H9 (cell line): ENCODE data around the gene NUDT16L1. TPM values are rescaled to one million over a fixed set of nuclear protein-coding genes. Genes with fewer than 3 reads are reported as not detected.

Source experiments
- DNase-seq: peaks from one replicate; pipeline ENCODE4 v3.0.0-alpha.2; 2017
- H2AFZ ChIP-seq: one replicate; pipeline ENCODE4 v1.6.1; 2013; ENCODE audit warnings: mild to moderate bottlenecking, low read length, control low read depth, moderate library complexity
- H2AK5ac ChIP-seq: 2 replicates; pipeline ENCODE4 v1.6.1; 2013; ENCODE audit warnings: low read length, control low read depth, mixed read lengths; ENCODE audit not compliant: insufficient read length
- H2BK120ac ChIP-seq: one replicate; pipeline ENCODE4 v1.6.1; 2013; ENCODE audit warnings: low read depth, mild to moderate bottlenecking, low read length, control low read depth, inconsistent platforms; ENCODE audit not compliant: poor library complexity, severe bottlenecking
- H2BK12ac ChIP-seq: 2 replicates; pipeline ENCODE4 v1.6.1; 2013; ENCODE audit warnings: low read length, control low read depth, mixed read lengths, low read depth; ENCODE audit not compliant: insufficient read length
- H2BK15ac ChIP-seq: 2 replicates; pipeline ENCODE4 v1.6.1; 2013; ENCODE audit warnings: low read depth, low read length, control low read depth
- H2BK20ac ChIP-seq: one replicate; pipeline ENCODE4 v1.6.1; 2013; ENCODE audit warnings: low read depth, mild to moderate bottlenecking, low read length, control low read depth, inconsistent platforms; ENCODE audit not compliant: poor library complexity, severe bottlenecking
- H2BK5ac ChIP-seq: 2 replicates; pipeline ENCODE4 v1.6.1; 2013; ENCODE audit warnings: low read length, control low read depth, mixed read lengths; ENCODE audit not compliant: insufficient read length
- H3K14ac ChIP-seq: 2 replicates; pipeline ENCODE4 v1.6.1; 2013; ENCODE audit warnings: low read length, control low read depth; ENCODE audit not compliant: insufficient read depth
- H3K18ac ChIP-seq: 2 replicates; pipeline ENCODE4 v1.6.1; 2013; ENCODE audit warnings: low read depth, mild to moderate bottlenecking, mixed read lengths, low read length, control low read depth; ENCODE audit not compliant: insufficient read length
- H3K23ac ChIP-seq: 2 replicates; pipeline ENCODE4 v1.6.1; 2013; ENCODE audit warnings: low read length, control low read depth, mixed read lengths, low read depth; ENCODE audit not compliant: insufficient read length
- H3K23me2 ChIP-seq: 2 replicates; pipeline ENCODE4 v1.6.1; 2013; ENCODE audit warnings: low read depth, mild to moderate bottlenecking, mixed read lengths, low read length, control low read depth; ENCODE audit not compliant: insufficient read length, poor library complexity, severe bottlenecking
- H3K27ac ChIP-seq: 2 replicates; pipeline ENCODE4 v1.5.1; 2013; ENCODE audit warnings: low read length, control low read depth, mixed read lengths, low read depth; ENCODE audit not compliant: insufficient read length
- H3K27me3 ChIP-seq: 2 replicates; pipeline ENCODE4 v1.6.1; 2013; ENCODE audit warnings: low read length, control low read depth, inconsistent platforms; ENCODE audit not compliant: insufficient read depth
- H3K4ac ChIP-seq: 2 replicates; pipeline ENCODE4 v1.6.1; 2013; ENCODE audit warnings: low read depth, mild to moderate bottlenecking, control low read depth, inconsistent platforms, low read length, moderate library complexity
- H3K4me1 ChIP-seq: 2 replicates; pipeline ENCODE4 v1.6.1; 2013; ENCODE audit warnings: low read length, control low read depth, inconsistent platforms; ENCODE audit not compliant: insufficient read depth
- H3K4me2 ChIP-seq: 2 replicates; pipeline ENCODE4 v1.6.1; 2013; ENCODE audit warnings: low read length, control low read depth, mixed read lengths; ENCODE audit not compliant: insufficient read length, insufficient read depth
- H3K56ac ChIP-seq: 2 replicates; pipeline ENCODE4 v1.6.1; 2013; ENCODE audit warnings: low read depth, mild to moderate bottlenecking, mixed read lengths, low read length, control low read depth; ENCODE audit not compliant: insufficient read length
- H3K79me1 ChIP-seq: 2 replicates; pipeline ENCODE4 v1.6.1; 2013; ENCODE audit warnings: low read depth, mild to moderate bottlenecking, moderate library complexity, low read length, control low read depth, inconsistent platforms; ENCODE audit not compliant: insufficient read depth, poor library complexity, severe bottlenecking
- H3K79me2 ChIP-seq: 2 replicates; pipeline ENCODE4 v1.6.1; 2013; ENCODE audit warnings: low read length, control low read depth, inconsistent platforms; ENCODE audit not compliant: insufficient read depth
- H3K9ac ChIP-seq: 2 replicates; pipeline ENCODE4 v1.6.1; 2013; ENCODE audit warnings: low read length, control low read depth, mixed read lengths; ENCODE audit not compliant: insufficient read length; ENCODE audit errors: extremely low read depth
- H3K9me3 ChIP-seq: one replicate; pipeline ENCODE4 v1.6.1; 2013; ENCODE audit warnings: low read depth, low read length, inconsistent platforms; ENCODE audit not compliant: control insufficient read depth
- H3T11ph ChIP-seq: one replicate; pipeline ENCODE4 v1.6.1; 2013; ENCODE audit warnings: mild to moderate bottlenecking, low read length, control low read depth, inconsistent platforms
- H4K20me1 ChIP-seq: one replicate; pipeline ENCODE4 v1.6.1; 2013; ENCODE audit not compliant: control insufficient read depth, insufficient read length, insufficient read depth
- H4K5ac ChIP-seq: 2 replicates; pipeline ENCODE4 v1.6.1; 2013; ENCODE audit warnings: low read depth, mild to moderate bottlenecking, mixed read lengths, low read length, control low read depth; ENCODE audit not compliant: insufficient read length
- H4K8ac ChIP-seq: replicated peaks from 2 replicates; pipeline ENCODE4 v1.6.1; 2013; ENCODE audit warnings: low read length, control low read depth, mixed read lengths, low read depth; ENCODE audit not compliant: insufficient read length
- H4K91ac ChIP-seq: 2 replicates; pipeline ENCODE4 v1.6.1; 2013; ENCODE audit warnings: low read depth, mild to moderate bottlenecking, moderate library complexity, mixed read lengths, low read length, control low read depth; ENCODE audit not compliant: insufficient read length
- H3K27ac Mint-ChIP-seq, 3 experiments: 2 replicates in 2 of 3; 3 replicates in 1 of 3; pipeline ENCODE4 v1.8.0; 2020 to 2021; ENCODE audit warnings: mixed read lengths in 3 of 3, mild to moderate bottlenecking in 1 of 3, moderate library complexity in 1 of 3
- H3K27me3 Mint-ChIP-seq: 2 replicates; pipeline ENCODE4 v1.8.0; 2021; ENCODE audit warnings: low read depth, mild to moderate bottlenecking, moderate library complexity, mixed read lengths
- H3K36me3 Mint-ChIP-seq, 3 experiments: 2 replicates in 2 of 3; 3 replicates in 1 of 3; pipeline ENCODE4 v1.8.0; 2020 to 2021; ENCODE audit warnings: low read depth in 3 of 3, mixed read lengths in 3 of 3; ENCODE audit not compliant: insufficient read depth in 1 of 3
- H3K4me1 Mint-ChIP-seq, 2 experiments: 2 replicates each; pipeline ENCODE4 v1.8.0; 2020; ENCODE audit warnings: mixed read lengths in 2 of 2
- H3K4me3 Mint-ChIP-seq, 2 experiments: 2 replicates in 1 of 2; 3 replicates in 1 of 2; pipeline ENCODE4 v1.8.0; 2020 to 2021; ENCODE audit warnings: mild to moderate bottlenecking in 2 of 2, mixed read lengths in 2 of 2, moderate library complexity in 1 of 2
- H3K9me3 Mint-ChIP-seq, 2 experiments: 2 replicates in 1 of 2; 3 replicates in 1 of 2; pipeline ENCODE4 v1.8.0; 2020; ENCODE audit warnings: mild to moderate bottlenecking in 2 of 2, mixed read lengths in 2 of 2, moderate library complexity in 1 of 2
- WGBS: extraction: QIAGEN DNeasy Blood & Tissue Kit; methylation state at CpG from one replicate; pipeline ENCODE4 v1.1.7; 2013; ENCODE audit warnings: missing lambda C conversion rate, low lambda C conversion rate, mixed read lengths; ENCODE audit not compliant: insufficient read length; ENCODE audit errors: extremely low coverage; 5-methylcytosine and 5-hydroxymethylcytosine counted together
- total RNA-seq: library from RNA; stranded (reverse); gene quantifications from 2 replicates; pipeline ENCODE4 v1.2.1, GENCODE V29; 2021
- TF ChIP-seq, protein P1 (sequence below): fragments of 200-600 bp; sonication (generic); conservative IDR thresholded peaks from 3 replicates; pipeline ENCODE4 v1.8.0; 2021; ENCODE audit warnings: antibody characterized with exemption, mild to moderate bottlenecking

Gene NUDT16L1
- total RNA-seq, 1 experiment from 2014 or later, result 49.4 TPM

DNA sequence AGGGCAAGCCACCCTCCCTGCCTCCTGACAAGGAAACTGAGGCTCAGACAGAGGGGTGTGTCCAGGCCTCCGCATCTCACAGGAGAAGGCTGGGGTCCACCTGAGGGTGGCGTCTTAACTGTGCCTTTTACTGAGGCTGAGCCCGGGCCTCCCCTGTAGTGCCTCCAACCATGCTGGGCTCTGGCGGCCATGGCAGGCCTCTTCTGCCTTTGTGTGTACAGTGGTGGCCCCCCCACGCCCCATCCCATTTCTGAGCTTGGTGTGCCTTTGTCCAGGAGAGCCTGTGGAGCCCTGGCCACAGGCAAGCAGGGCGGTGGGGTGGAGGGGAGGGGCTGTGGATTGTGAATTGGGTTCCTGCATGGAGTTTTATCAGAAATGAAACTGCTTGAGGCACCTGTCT is 37.6 kb upstream of the NUDT16L1 start:
- Histone ChIP-seq H3K27me3 (no peaks in the 10 kb centered on the region), H3K4me2 (no peak overlapping the region), H4K8ac (no peak overlapping the region), H2BK12ac (no peak overlapping the region), H2BK15ac (no peak overlapping the region), H3K23ac (no peak overlapping the region), H3T11ph (no peak overlapping the region), H3K4me1 (no peaks in the 10 kb centered on the region), H2AFZ (no peak overlapping the region), H2BK5ac (no peak overlapping the region), H4K91ac (no peak overlapping the region), H3K27ac (no peak overlapping the region), H3K56ac (no peak overlapping the region), H3K18ac (no peak overlapping the region), H3K4ac (no peak overlapping the region), H2AK5ac (no peak overlapping the region), H4K20me1 (no peaks in the 10 kb centered on the region), H3K9me3 (no peaks in the 10 kb centered on the region), H3K9ac (no peak overlapping the region), H3K79me2 (no peaks in the 10 kb centered on the region), H2BK120ac (no peak overlapping the region), H3K79me1 (no peaks in the 10 kb centered on the region), H3K23me2 (no peaks in the 10 kb centered on the region), H3K14ac (no peak overlapping the region; the same call in 1 of the 2 replicates), H4K5ac (no peak overlapping the region), H2BK20ac (no peak overlapping the region)
- H3K36me3 Mint-ChIP-seq, result peaks cover 14 to 70% (median 42%) of the 10 kb centered on the region in 3 experiments; a peak in 6 of 7 replicates
- H3K4me3 Mint-ChIP-seq, result no peak overlapping the region
- no peak overlapping the region for H3K27ac Mint-ChIP-seq
- DNase-seq, result no peak
- no CpG with 5 or more reads among the region's 6 CpGs for WGBS
- no peaks in the 10 kb centered on the region for H3K4me1 Mint-ChIP-seq
- no peaks in the 10 kb centered on the region; a peak in 1 of 5 replicates for H3K9me3 Mint-ChIP-seq
- no peaks in the 10 kb centered on the region for H3K27me3 Mint-ChIP-seq
- TF ChIP-seq, protein P1, sequence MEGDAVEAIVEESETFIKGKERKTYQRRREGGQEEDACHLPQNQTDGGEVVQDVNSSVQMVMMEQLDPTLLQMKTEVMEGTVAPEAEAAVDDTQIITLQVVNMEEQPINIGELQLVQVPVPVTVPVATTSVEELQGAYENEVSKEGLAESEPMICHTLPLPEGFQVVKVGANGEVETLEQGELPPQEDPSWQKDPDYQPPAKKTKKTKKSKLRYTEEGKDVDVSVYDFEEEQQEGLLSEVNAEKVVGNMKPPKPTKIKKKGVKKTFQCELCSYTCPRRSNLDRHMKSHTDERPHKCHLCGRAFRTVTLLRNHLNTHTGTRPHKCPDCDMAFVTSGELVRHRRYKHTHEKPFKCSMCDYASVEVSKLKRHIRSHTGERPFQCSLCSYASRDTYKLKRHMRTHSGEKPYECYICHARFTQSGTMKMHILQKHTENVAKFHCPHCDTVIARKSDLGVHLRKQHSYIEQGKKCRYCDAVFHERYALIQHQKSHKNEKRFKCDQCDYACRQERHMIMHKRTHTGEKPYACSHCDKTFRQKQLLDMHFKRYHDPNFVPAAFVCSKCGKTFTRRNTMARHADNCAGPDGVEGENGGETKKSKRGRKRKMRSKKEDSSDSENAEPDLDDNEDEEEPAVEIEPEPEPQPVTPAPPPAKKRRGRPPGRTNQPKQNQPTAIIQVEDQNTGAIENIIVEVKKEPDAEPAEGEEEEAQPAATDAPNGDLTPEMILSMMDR, result no peak
